Common myeloid progenitor, CD34-positive (primary cell): Measurements from ENCODE around the gene VWA2.

ENCODE experiments used
- CTCF ChIA-PET: fragments of 350-600 bp; sonication (Branson Sonifier 250); formaldehyde crosslinking; loops from one replicate; lab custom pipeline; 2021; ENCODE audit warnings: antibody characterized with exemption; lab: Charles Lee
- POLR2A ChIA-PET: fragments of 350-600 bp; sonication (Branson Sonifier 250); formaldehyde crosslinking; loops from one replicate; lab custom pipeline; 2021; ENCODE audit warnings: antibody characterized with exemption; lab: Charles Lee
- DNase-seq, 3 donors: peaks; one replicate each; pipeline versions ENCODE4 v3.0.0 to v3.0.0-alpha.2; 2013
- H3K27ac ChIP-seq, 2 experiments: 1 replicate in 1 of 2; 2 replicates in 1 of 2; pipeline ENCODE4 v1.7.0; 2013; ENCODE audit warnings: inconsistent platforms in 2 of 2, low read length in 2 of 2, mild to moderate bottlenecking in 2 of 2, low read depth in 1 of 2, moderate library complexity in 1 of 2; ENCODE audit not compliant: severe bottlenecking in 2 of 2, insufficient read depth in 1 of 2, poor library complexity in 1 of 2
- H3K27me3 ChIP-seq, 5 experiments: replicated peaks in 2 of 5; 1 replicate in 3 of 5; 2 replicates in 2 of 5; pipeline versions ENCODE4 v1.6.1 to v1.7.0; 2013; ENCODE audit warnings: low read length in 4 of 5, mild to moderate bottlenecking in 2 of 5, moderate library complexity in 2 of 5, inconsistent platforms in 1 of 5; ENCODE audit not compliant: insufficient read depth in 5 of 5, control insufficient read depth in 4 of 5
- H3K36me3 ChIP-seq, 4 experiments: 1 replicate in 2 of 4; 2 replicates in 2 of 4; pipeline versions ENCODE4 v1.6.1 to v1.7.0; 2013; ENCODE audit warnings: low read length in 3 of 4, control low read depth in 1 of 4, mild to moderate bottlenecking in 1 of 4; ENCODE audit not compliant: control insufficient read depth in 4 of 4, insufficient read depth in 4 of 4
- H3K4me1 ChIP-seq, 4 experiments: 1 replicate in 3 of 4; 2 replicates in 1 of 4; pipeline versions ENCODE4 v1.6.1 to v1.7.1; 2013; ENCODE audit warnings: low read length in 3 of 4, mild to moderate bottlenecking in 3 of 4, control low read depth in 1 of 4, inconsistent platforms in 1 of 4, moderate library complexity in 1 of 4; ENCODE audit not compliant: control insufficient read depth in 4 of 4, insufficient read depth in 4 of 4; ENCODE audit errors: control extremely low read depth in 1 of 4
- H3K4me3 ChIP-seq, 7 experiments: 1 replicate in 4 of 7; 2 replicates in 3 of 7; pipeline versions ENCODE4 v1.5.1 to v1.7.0; 2013; ENCODE audit warnings: mild to moderate bottlenecking in 7 of 7, low read length in 6 of 7, moderate library complexity in 6 of 7, inconsistent platforms in 2 of 7, low read depth in 2 of 7, control low read depth in 1 of 7; ENCODE audit not compliant: insufficient read depth in 4 of 7, control insufficient read depth in 1 of 7; ENCODE audit errors: extremely low read depth in 1 of 7
- H3K9me3 ChIP-seq, 5 experiments: 1 replicate in 4 of 5; 2 replicates in 1 of 5; pipeline versions ENCODE4 v1.6.1 to v1.7.1; 2013; ENCODE audit warnings: low read length in 4 of 5, mild to moderate bottlenecking in 2 of 5, inconsistent platforms in 1 of 5, low read depth in 1 of 5, moderate library complexity in 1 of 5; ENCODE audit not compliant: control insufficient read depth in 4 of 5, insufficient read depth in 2 of 5; ENCODE audit errors: control extremely low read depth in 1 of 5
- WGBS: methylation state at CpG from one replicate; pipeline ENCODE4 v1.1.5; 2013; ENCODE audit not compliant: insufficient coverage; 5-methylcytosine and 5-hydroxymethylcytosine counted together

The VWA2 gene

GRCh38 chr10:114291076-114291475 lies 52.0 kb downstream of the VWA2 start:
- peaks cover 0 to 11% (median 6%) of the 10 kb centered on the region in 4 experiments for H3K4me1 ChIP-seq
- DNase-seq: no peak
- 97% methylated on average over 7 of the region's 7 CpGs for WGBS
- CTCF ChIA-PET: interaction anchor here (0.8 to 2.4 kb wide), 2 partner anchors 13 to 269 kb away, joined by 3 to 12 read pairs; no protein-coding TSS in a partner anchor
- H3K36me3 ChIP-seq: peaks cover 0 to 19% (median 6%) of the 10 kb centered on the region in 4 experiments
- H3K4me3 ChIP-seq: no peak overlapping the region
- POLR2A ChIA-PET: no interaction called here
- H3K27ac ChIP-seq: no peak overlapping the region
- peaks cover 2 to 13% (median 10%) of the 10 kb centered on the region in 5 experiments for H3K9me3 ChIP-seq
- no peaks in the 10 kb centered on the region for H3K27me3 ChIP-seq

- ChIA-PET POLR2A (no interaction called here), CTCF (interaction anchor here (2.4 kb wide), 1 partner anchor 12 kb away, joined by 12 read pairs; no protein-coding TSS in a partner anchor)
- peaks cover 0 to 23% (median 9%) of the 10 kb centered on the region in 4 experiments for H3K36me3 ChIP-seq
- H3K4me1 ChIP-seq: peaks cover 0 to 11% (median 6%) of the 10 kb centered on the region in 4 experiments
- H3K4me3 ChIP-seq: no peak overlapping the region
- peaks cover 2 to 17% (median 13%) of the 10 kb centered on the region in 5 experiments for H3K9me3 ChIP-seq
- DNase-seq: no peak
- WGBS: 91% methylated on average over 8 of the region's 8 CpGs
- H3K27me3 ChIP-seq: no peaks in the 10 kb centered on the region
- no peak overlapping the region for H3K27ac ChIP-seq
Measured at GRCh38 chr10:114291516-114291915, 52.5 kb downstream of the VWA2 start.

- 100% methylated on average over 2 of the region's 5 CpGs for WGBS
- POLR2A ChIA-PET: no interaction called here
- Histone ChIP-seq H3K36me3 (peaks cover 0 to 37% (median 18%) of the 10 kb centered on the region in 4 experiments), H3K27ac (no peak overlapping the region), H3K9me3 (peaks cover 2 to 21% (median 17%) of the 10 kb centered on the region in 5 experiments), H3K4me1 (peaks cover 0 to 11% (median 6%) of the 10 kb centered on the region in 4 experiments), H3K4me3 (no peak overlapping the region), H3K27me3 (no peaks in the 10 kb centered on the region)
- no peak for DNase-seq
- CTCF ChIA-PET: interaction anchor here (2.4 kb wide), 1 partner anchor 11 kb away, joined by 12 read pairs; no protein-coding TSS in a partner anchor
Measured at GRCh38 chr10:114293075-114293474, 54.0 kb downstream of the VWA2 start.

GRCh38 chr10:114294549-114294948 lies 55.5 kb downstream of the VWA2 start:
- H3K4me3 ChIP-seq: no peak overlapping the region
- H3K27me3 ChIP-seq: no peaks in the 10 kb centered on the region
- H3K4me1 ChIP-seq: no peaks in the 10 kb centered on the region
- H3K36me3 ChIP-seq: peaks cover 0 to 49% (median 23%) of the 10 kb centered on the region in 4 experiments
- no peak for DNase-seq
- H3K9me3 ChIP-seq: peaks cover 2 to 21% (median 17%) of the 10 kb centered on the region in 5 experiments
- POLR2A ChIA-PET: interaction anchor here (0.7 kb wide), 1 partner anchor 86 kb away, joined by 4 read pairs; no protein-coding TSS in a partner anchor
- H3K27ac ChIP-seq: no peak overlapping the region
- CTCF ChIA-PET: interaction anchor here (1.1 kb wide), 1 partner anchor 10 kb away, joined by 5 read pairs; no protein-coding TSS in a partner anchor

GRCh38 chr10:114295393-114295792 lies 56.3 kb downstream of the VWA2 start:
- ChIA-PET POLR2A (no interaction called here), CTCF (interaction anchor here (1.1 kb wide), 1 partner anchor 9 kb away, joined by 5 read pairs; no protein-coding TSS in a partner anchor)
- no peaks in the 10 kb centered on the region for H3K27me3 ChIP-seq
- WGBS: no CpG with 5 or more reads among the region's 1 CpG
- H3K27ac ChIP-seq: no peak overlapping the region
- no peak overlapping the region for H3K4me3 ChIP-seq
- peaks cover 2 to 21% (median 17%) of the 10 kb centered on the region in 5 experiments for H3K9me3 ChIP-seq
- H3K4me1 ChIP-seq: no peaks in the 10 kb centered on the region
- DNase-seq: no peak
- H3K36me3 ChIP-seq: peaks cover 0 to 54% (median 23%) of the 10 kb centered on the region in 4 experiments

GRCh38 chr10:114297136-114297705 lies 58.2 kb downstream of the VWA2 start:
- WGBS: 97% methylated on average over 13 of the region's 14 CpGs
- peaks cover 0 to 62% (median 25%) of the 10 kb centered on the region in 4 experiments for H3K36me3 ChIP-seq
- H3K9me3 ChIP-seq: peaks cover 2 to 21% (median 17%) of the 10 kb centered on the region in 5 experiments
- CTCF ChIA-PET: interaction anchor here (1.2 kb wide), 1 partner anchor 162 kb away, joined by 3 read pairs; no protein-coding TSS in a partner anchor
- no peaks in the 10 kb centered on the region for H3K27me3 ChIP-seq
- H3K27ac ChIP-seq: no peak overlapping the region
- H3K4me1 ChIP-seq: no peaks in the 10 kb centered on the region
- POLR2A ChIA-PET: interaction anchor here (0.8 kb wide), 1 partner anchor 91 kb away, joined by 3 read pairs; no protein-coding TSS in a partner anchor
- DNase-seq: no peak
- no peak overlapping the region for H3K4me3 ChIP-seq
